ENCODE measurements around the gene GLYATL1.
"Not testable (repeated sequence)": the region's sequence is repeated elsewhere in the genome, so short reads cannot be mapped to it uniquely, and the experiment has no call there.

GLYATL1 gene

DNA sequence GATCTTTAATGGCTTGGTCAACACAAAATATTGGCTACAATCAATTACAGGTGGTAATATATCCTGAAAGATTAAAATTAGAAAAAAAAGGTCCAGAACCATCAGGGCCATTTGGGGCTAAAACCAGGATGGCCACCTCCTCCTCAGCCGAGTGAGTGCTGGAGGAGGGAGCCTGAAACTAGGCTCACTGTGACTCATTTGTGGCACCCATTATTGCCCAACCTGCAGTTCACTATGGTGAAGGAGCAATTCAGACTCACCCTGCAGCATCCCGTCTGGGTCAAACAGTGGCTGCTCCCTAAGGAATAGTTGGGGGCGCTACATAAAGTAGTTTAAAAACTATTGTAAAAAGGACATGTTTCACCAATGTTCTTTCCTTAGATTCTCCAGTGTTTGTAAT lies 60.7 kb downstream of the GLYATL1 start:
- Histone ChIP-seq H3K36me3 (ENCODE audit: control insufficient read depth, low read depth, low read length) (no peaks in the 10 kb centered on the region), H3K27ac (ENCODE audit: low read length) (no peak overlapping the region), H3K4me3 (ENCODE audit: low read length) (no peak overlapping the region), H3K9me3 (ENCODE audit: control insufficient read depth, low read depth, low read length) (no peaks in the 10 kb centered on the region), H3K4me1 (ENCODE audit: control insufficient read depth, low read depth, low read length) (no peaks in the 10 kb centered on the region), H3K9ac (ENCODE audit: low read length) (no peak overlapping the region), H3K27me3 (ENCODE audit: control insufficient read depth, insufficient read depth, low read length) (no peaks in the 10 kb centered on the region)

DNA sequence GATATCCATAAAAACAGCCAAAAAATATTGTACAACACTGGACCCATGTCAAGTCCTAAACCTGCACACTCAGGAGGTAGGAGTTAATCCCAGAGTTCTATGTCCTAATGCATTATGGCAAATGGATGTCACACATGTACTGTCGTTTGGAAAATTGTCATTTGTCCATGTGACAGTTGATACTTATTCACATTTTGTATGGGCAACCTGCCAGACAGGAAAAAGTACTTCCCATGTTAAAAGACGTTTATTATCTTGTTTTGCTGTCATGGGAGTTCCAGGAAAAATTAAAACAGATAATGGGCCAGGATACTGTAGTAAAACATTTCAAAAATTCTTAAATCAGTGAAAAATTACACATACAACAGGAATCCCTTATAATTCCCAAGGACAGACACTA lies 62.7 kb downstream of the GLYATL1 start:
- H3K4me3 ChIP-seq (ENCODE audit: low read length); H3K27me3 ChIP-seq (ENCODE audit: control insufficient read depth, insufficient read depth, low read length); H3K9ac ChIP-seq (ENCODE audit: low read length); H3K27ac ChIP-seq (ENCODE audit: low read length); H3K4me1 ChIP-seq (ENCODE audit: control insufficient read depth, low read depth, low read length); H3K36me3 ChIP-seq (ENCODE audit: control insufficient read depth, low read depth, low read length); H3K9me3 ChIP-seq (ENCODE audit: control insufficient read depth, low read depth, low read length): not testable (repeated sequence)
